ENCODE measurements around the gene SLC39A12.

DNA sequence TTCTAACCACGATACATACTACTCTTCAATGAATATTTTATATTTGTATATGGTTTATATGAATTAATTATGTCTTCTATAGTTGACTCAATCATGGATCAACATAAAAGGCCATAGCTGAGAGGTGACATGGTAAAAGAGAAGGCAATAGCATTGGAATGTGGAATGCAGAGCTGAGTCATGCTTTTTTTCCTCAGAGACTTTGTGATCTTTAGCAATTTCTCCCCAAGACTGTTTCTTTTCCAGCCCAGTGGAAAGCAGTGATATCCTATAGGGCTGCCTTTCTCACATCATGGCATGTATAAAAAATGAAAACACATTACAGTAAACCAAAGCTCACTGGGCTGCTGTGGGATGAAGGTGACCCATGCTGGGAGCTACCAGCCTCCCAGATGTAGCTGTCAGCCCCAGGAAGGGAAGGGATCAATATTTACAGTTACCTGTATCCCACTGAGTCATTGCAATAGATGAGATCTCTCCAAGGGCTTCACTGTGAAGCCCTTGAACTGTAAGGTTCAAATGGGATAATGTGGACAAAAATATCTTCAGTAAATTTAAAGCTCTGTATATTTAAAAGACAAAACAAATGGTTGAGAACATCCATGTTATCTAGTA is 30.2 kb downstream of the SLC39A12 start:
- no peak for TF ChIP-seq POLR2A (IDR thresholded peaks at IDR 0.05; ENCODE audit: low read depth, low read length)
- TF ChIP-seq, protein P1, sequence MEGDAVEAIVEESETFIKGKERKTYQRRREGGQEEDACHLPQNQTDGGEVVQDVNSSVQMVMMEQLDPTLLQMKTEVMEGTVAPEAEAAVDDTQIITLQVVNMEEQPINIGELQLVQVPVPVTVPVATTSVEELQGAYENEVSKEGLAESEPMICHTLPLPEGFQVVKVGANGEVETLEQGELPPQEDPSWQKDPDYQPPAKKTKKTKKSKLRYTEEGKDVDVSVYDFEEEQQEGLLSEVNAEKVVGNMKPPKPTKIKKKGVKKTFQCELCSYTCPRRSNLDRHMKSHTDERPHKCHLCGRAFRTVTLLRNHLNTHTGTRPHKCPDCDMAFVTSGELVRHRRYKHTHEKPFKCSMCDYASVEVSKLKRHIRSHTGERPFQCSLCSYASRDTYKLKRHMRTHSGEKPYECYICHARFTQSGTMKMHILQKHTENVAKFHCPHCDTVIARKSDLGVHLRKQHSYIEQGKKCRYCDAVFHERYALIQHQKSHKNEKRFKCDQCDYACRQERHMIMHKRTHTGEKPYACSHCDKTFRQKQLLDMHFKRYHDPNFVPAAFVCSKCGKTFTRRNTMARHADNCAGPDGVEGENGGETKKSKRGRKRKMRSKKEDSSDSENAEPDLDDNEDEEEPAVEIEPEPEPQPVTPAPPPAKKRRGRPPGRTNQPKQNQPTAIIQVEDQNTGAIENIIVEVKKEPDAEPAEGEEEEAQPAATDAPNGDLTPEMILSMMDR (conservative IDR thresholded peaks at IDR 0.05; ENCODE audit: low read depth, low read length) = no peak
- TF ChIP-seq BHLHE40 (IDR thresholded peaks at IDR 0.05; ENCODE audit: low read depth, low read length) = no peak
- no peak for TF ChIP-seq RAD21 (IDR thresholded peaks at IDR 0.05; ENCODE audit: low read length)
- TF ChIP-seq RFX5 (IDR thresholded peaks at IDR 0.05; ENCODE audit: low read depth, low read length) = no peak
- TF ChIP-seq, protein P2, sequence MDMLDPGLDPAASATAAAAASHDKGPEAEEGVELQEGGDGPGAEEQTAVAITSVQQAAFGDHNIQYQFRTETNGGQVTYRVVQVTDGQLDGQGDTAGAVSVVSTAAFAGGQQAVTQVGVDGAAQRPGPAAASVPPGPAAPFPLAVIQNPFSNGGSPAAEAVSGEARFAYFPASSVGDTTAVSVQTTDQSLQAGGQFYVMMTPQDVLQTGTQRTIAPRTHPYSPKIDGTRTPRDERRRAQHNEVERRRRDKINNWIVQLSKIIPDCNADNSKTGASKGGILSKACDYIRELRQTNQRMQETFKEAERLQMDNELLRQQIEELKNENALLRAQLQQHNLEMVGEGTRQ (IDR thresholded peaks at IDR 0.05; ENCODE audit: low read depth, low read length) = no peak
- TF ChIP-seq, protein P3, sequence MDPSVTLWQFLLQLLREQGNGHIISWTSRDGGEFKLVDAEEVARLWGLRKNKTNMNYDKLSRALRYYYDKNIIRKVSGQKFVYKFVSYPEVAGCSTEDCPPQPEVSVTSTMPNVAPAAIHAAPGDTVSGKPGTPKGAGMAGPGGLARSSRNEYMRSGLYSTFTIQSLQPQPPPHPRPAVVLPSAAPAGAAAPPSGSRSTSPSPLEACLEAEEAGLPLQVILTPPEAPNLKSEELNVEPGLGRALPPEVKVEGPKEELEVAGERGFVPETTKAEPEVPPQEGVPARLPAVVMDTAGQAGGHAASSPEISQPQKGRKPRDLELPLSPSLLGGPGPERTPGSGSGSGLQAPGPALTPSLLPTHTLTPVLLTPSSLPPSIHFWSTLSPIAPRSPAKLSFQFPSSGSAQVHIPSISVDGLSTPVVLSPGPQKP (IDR thresholded peaks at IDR 0.05; ENCODE audit: borderline replicate concordance, low read depth, low read length) = no peak
- TF ChIP-seq NFE2L2 (IDR thresholded peaks at IDR 0.05; ENCODE audit: low read depth, low read length) = peak; percentile 90
- TF ChIP-seq RCOR1 (IDR thresholded peaks at IDR 0.05; ENCODE audit: insufficient replicate concordance, low read length) = no peak
- peak; percentile 74 for TF ChIP-seq CEBPB (IDR thresholded peaks at IDR 0.05; ENCODE audit: low read depth, low read length)
- TF ChIP-seq FOS (IDR thresholded peaks at IDR 0.05; ENCODE audit: low read depth, low read length) = peak; percentile 68
